GM12878 (cell line): ENCODE results near the gene KIF9. TPM values are rescaled to one million over a fixed set of nuclear protein-coding genes. Genes with fewer than 3 reads are reported as not detected.

ENCODE experiments used
- ATAC-seq: fragments of 200-7000 bp; cut with Tn5 transposase; 3 replicates; pipeline ENCODE4 v1.9.1; 2020; ENCODE audit warnings: mild to moderate bottlenecking, moderate library complexity
- BruUV-seq: library from RNA; stranded (reverse); fragments of 400-500 nt; replicated peaks from 2 replicates; lab custom pipeline; 2021; lab: Mats Ljungman, UMichigan
- CTCF ChIA-PET: fragments of 300-600 bp; sonication (Branson Sonifier 250); formaldehyde crosslinking; extraction: SDS; loops from one replicate; lab custom pipeline; 2021; ENCODE audit warnings: inconsistent platforms; lab: Yijun Ruan, JAX
- POLR2A ChIA-PET: fragments of 350-600 bp; formaldehyde crosslinking; extraction: SDS; loops from one replicate; lab custom pipeline; 2021; ENCODE audit warnings: inconsistent platforms; lab: Charles Lee
- RAD21 ChIA-PET: fragments of 300-600 bp; sonication (Branson Sonifier 250); formaldehyde crosslinking; loops from one replicate; lab custom pipeline; 2023; ENCODE audit warnings: antibody characterized with exemption; ENCODE audit not compliant: unreplicated experiment; lab: Charles Lee
- SMC1A ChIA-PET: fragments of 300-600 bp; sonication (Branson Sonifier 250); formaldehyde crosslinking; loops from one replicate; lab custom pipeline; 2023; ENCODE audit not compliant: unreplicated experiment, uncharacterized antibody; lab: Charles Lee
- DNase-seq: peaks from one replicate; pipeline ENCODE4 v3.0.0-alpha.2; 2011; ENCODE audit warnings: low read depth, low spot score
- FAIRE-seq: peaks from 3 replicates; lab custom pipeline; 2011; peaks lifted over from hg19 to GRCh38; lab: Jason Lieb, UNC
- H2AFZ ChIP-seq: 2 replicates; pipeline ENCODE4 v1.6.0; 2011; ENCODE audit warnings: low read depth, low read length, control low read depth; ENCODE audit not compliant: control insufficient read depth
- H3K27ac ChIP-seq: 2 replicates; pipeline ENCODE4 v1.5.1; 2011; ENCODE audit warnings: control low read depth; ENCODE audit not compliant: control insufficient read depth, insufficient read depth
- H3K27me3 ChIP-seq, 2 experiments: replicated peaks in 1 of 2; 2 replicates each; pipeline versions ENCODE4 v1.6.0 to v1.6.1; 2011; ENCODE audit warnings: low read length in 1 of 2; ENCODE audit not compliant: control insufficient read depth in 2 of 2, insufficient read depth in 2 of 2
- H3K36me3 ChIP-seq, 2 experiments: 2 replicates each; pipeline ENCODE4 v1.5.1; 2011; ENCODE audit warnings: low read length in 1 of 2; ENCODE audit not compliant: control insufficient read depth in 2 of 2, insufficient read depth in 2 of 2
- H3K4me1 ChIP-seq: 2 replicates; pipeline ENCODE4 v1.6.1; 2011; ENCODE audit warnings: mild to moderate bottlenecking, low read length, moderate library complexity, mixed read lengths; ENCODE audit not compliant: control insufficient read depth, insufficient read depth
- H3K4me2 ChIP-seq: 2 replicates; pipeline ENCODE4 v1.6.0; 2011; ENCODE audit warnings: control low read depth; ENCODE audit not compliant: control insufficient read depth, insufficient read depth
- H3K4me3 ChIP-seq: fragments of 200-600 bp; sonication (generic); 2 replicates; pipeline ENCODE4 v1.5.1; 2016
- H3K79me2 ChIP-seq: 2 replicates; pipeline ENCODE4 v1.6.0; 2011; ENCODE audit warnings: low read length; ENCODE audit not compliant: control insufficient read depth, insufficient read depth
- H3K9ac ChIP-seq: 2 replicates; pipeline ENCODE4 v1.8.0; 2011; ENCODE audit warnings: low read length, control low read depth, mixed read lengths; ENCODE audit not compliant: control insufficient read depth, insufficient read depth
- H3K9me3 ChIP-seq: replicated peaks from 3 replicates; pipeline ENCODE4 v1.5.1; 2011; ENCODE audit warnings: mild to moderate bottlenecking, low read length; ENCODE audit not compliant: control insufficient read depth, insufficient read depth
- H4K20me1 ChIP-seq: 2 replicates; pipeline ENCODE4 v1.6.0; 2011; ENCODE audit not compliant: control insufficient read depth, insufficient read depth
- ASH2L ChIP-seq: fragments of 300-600, 200-600 bp; sonication (generic); IDR thresholded peaks from 2 replicates; pipeline ENCODE4 v1.6.1; 2017; ENCODE audit warnings: low read depth, mild to moderate bottlenecking, borderline replicate concordance
- ATF7 ChIP-seq: fragments of 450-650 bp; IDR thresholded peaks from 2 replicates; pipeline ENCODE4 v1.6.1; 2016; ENCODE audit warnings: low read depth, mild to moderate bottlenecking
- CBX3 ChIP-seq: fragments of 200-600 bp; sonication (generic); IDR thresholded peaks from 2 replicates; pipeline ENCODE4 v1.6.1; 2016; ENCODE audit warnings: low read depth, borderline replicate concordance
- CBX5 ChIP-seq: sonication (generic); IDR thresholded peaks from 2 replicates; pipeline ENCODE4 v1.6.1; 2016; ENCODE audit warnings: low read depth, moderate library complexity, mild to moderate bottlenecking, inconsistent platforms
- IKZF2 ChIP-seq, 2 experiments: fragments of 450-650 bp; IDR thresholded peaks; 2 replicates each; pipeline ENCODE4 v1.6.1; 2017; ENCODE audit warnings: mild to moderate bottlenecking in 2 of 2, moderate library complexity in 2 of 2
- JUND ChIP-seq: IDR thresholded peaks from 2 replicates; pipeline ENCODE4 v1.6.1; 2012; ENCODE audit warnings: low read depth, mild to moderate bottlenecking, low read length, improper control_type of control experiment, moderate library complexity
- KDM1A ChIP-seq: fragments of 200-600 bp; sonication (generic); IDR thresholded peaks from 2 replicates; pipeline ENCODE4 v1.6.1; 2016; ENCODE audit warnings: borderline replicate concordance
- MEF2A ChIP-seq: IDR thresholded peaks from 2 replicates; pipeline ENCODE4 v1.6.1; 2011; ENCODE audit warnings: low read depth, mild to moderate bottlenecking, low read length, moderate library complexity; ENCODE audit not compliant: insufficient read depth
- NFXL1 ChIP-seq: fragments of 450-650 bp; IDR thresholded peaks from 2 replicates; pipeline ENCODE4 v1.6.1; 2017; ENCODE audit warnings: antibody characterized with exemption, mild to moderate bottlenecking, borderline replicate concordance
- NR2C2 ChIP-seq: IDR thresholded peaks from 2 replicates; pipeline ENCODE4 v1.6.1; 2011; ENCODE audit warnings: borderline replicate concordance, low read depth; ENCODE audit not compliant: control insufficient read depth, insufficient read length
- SIX5 ChIP-seq: IDR thresholded peaks from 2 replicates; pipeline ENCODE4 v1.6.1; 2011; ENCODE audit warnings: mild to moderate bottlenecking, low read depth, low read length, moderate library complexity; ENCODE audit not compliant: severe bottlenecking
- SUPT20H ChIP-seq: IDR thresholded peaks from 2 replicates; pipeline ENCODE4 v1.6.1; 2011; ENCODE audit warnings: low read depth, mild to moderate bottlenecking, low read length, moderate library complexity, borderline replicate concordance; ENCODE audit not compliant: control insufficient read depth
- TARDBP ChIP-seq: IDR thresholded peaks from 2 replicates; pipeline ENCODE4 v1.6.1; 2016; ENCODE audit warnings: borderline replicate concordance
- USF1 ChIP-seq: IDR thresholded peaks from 2 replicates; pipeline ENCODE4 v1.6.1; 2011; ENCODE audit warnings: borderline replicate concordance, low read depth, mild to moderate bottlenecking, moderate library complexity, mixed read lengths, low read length; ENCODE audit not compliant: insufficient read depth; ENCODE audit errors: extremely low read length
- WGBS: methylation state at CpG from one replicate; pipeline ENCODE4 v1.1.6; 2016; ENCODE audit warnings: low lambda C conversion rate; ENCODE audit not compliant: insufficient replicate concordance, insufficient coverage; ENCODE audit errors: missing lambda C conversion rate; 5-methylcytosine and 5-hydroxymethylcytosine counted together
- in situ Hi-C: fragments of 300-500 bp; cut with MboI; formaldehyde crosslinking; loops from 9 replicates; pipeline ENCODE4 v1.14.3; 2018; ENCODE audit warnings: mixed read lengths
- intact Hi-C: fragments of 100-400 bp; cut with micrococcal nuclease; formaldehyde crosslinking; loops from one replicate; pipeline ENCODE4 v1.14.2; 2022; ENCODE audit not compliant: unreplicated experiment
- polyA plus RNA-seq, 11 experiments: library from polyadenylated mRNA; depleted of rRNA in 4 of 11; unstranded in 6 of 11; stranded (reverse) in 5 of 11; fragments of >200 nt; fragmentation: Nextera tagmentation in 4 of 11; fragmentation: Illumina TruSeq in 1 of 11; extraction: Ambion mirVana in 4 of 11; extraction: Trizol in 1 of 11; gene quantifications; 1 replicate in 1 of 11; 2 replicates in 10 of 11; pipeline versions ENCODE4 v1.2.1 to v1.2.3, GENCODE V29; 2011 to 2016; ENCODE audit warnings: inconsistent platforms in 2 of 11, missing spikeins in 2 of 11, low read depth in 1 of 11
- total RNA-seq, 4 experiments: library from RNA; depleted of rRNA in 3 of 4; stranded (reverse); fragments of >200 nt in 3 of 4; fragmentation: Illumina TruSeq in 1 of 4; extraction: Trizol in 1 of 4; gene quantifications; 2 replicates each; pipeline versions ENCODE4 v1.2.1 to v1.2.3, GENCODE V29; 2013 to 2021
- TF ChIP-seq, protein P1 (sequence below): IDR thresholded peaks from 2 replicates; pipeline ENCODE4 v1.6.1; 2011; ENCODE audit warnings: borderline replicate concordance, low read depth, mild to moderate bottlenecking, moderate library complexity, low read length; ENCODE audit not compliant: insufficient read depth, poor library complexity, severe bottlenecking
- TF ChIP-seq, protein P2 (sequence below): fragments of 450-650 bp; IDR thresholded peaks from 2 replicates; pipeline ENCODE4 v1.6.1; 2014; ENCODE audit warnings: mild to moderate bottlenecking

The KIF9 gene
- total and polyA plus RNA-seq, 10 of the 15 experiments (the other 5 are each of a cell fraction or from before 2014, with no cell fraction given): 3.0 to 10.2 (median 5.9) TPM

- TF ChIP-seq TARDBP (no peak), NR2C2 (no peak), IKZF2 (IDR thresholded peaks at IDR 0.05) (no peak), SIX5 (no peak), ASH2L (no peak), SUPT20H (no peak)
Observed at GRCh38 chr3:47193871-47194859, 88.4 kb downstream of the KIF9 start (continued).

DNA sequence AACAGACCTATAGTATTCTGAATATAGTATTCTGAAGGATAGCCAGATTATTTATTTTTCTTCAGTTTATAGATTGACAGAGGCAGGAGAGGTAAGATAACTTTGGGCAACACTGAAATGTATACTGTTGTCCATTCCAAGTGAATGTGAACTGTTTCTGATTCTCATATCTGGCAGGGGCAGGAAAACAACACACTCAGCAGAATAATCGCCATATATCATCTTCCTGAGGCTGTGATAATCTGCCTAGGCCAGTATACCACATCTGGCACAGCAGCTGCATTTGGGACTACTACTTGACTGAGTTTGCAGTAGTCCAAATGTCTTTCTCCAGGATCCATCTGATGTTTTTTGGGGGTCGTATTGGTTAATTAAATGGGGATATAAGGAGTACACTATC is 96.3 kb downstream of the KIF9 start:
- Histone ChIP-seq H3K27ac (no peak overlapping the region), H3K4me2 (no peak overlapping the region), H3K9ac (no peak overlapping the region), H3K36me3 (no peaks in the 10 kb centered on the region), H2AFZ (no peak overlapping the region), H3K4me1 (no peaks in the 10 kb centered on the region), H4K20me1 (no peaks in the 10 kb centered on the region), H3K9me3 (no peaks in the 10 kb centered on the region), H3K79me2 (no peaks in the 10 kb centered on the region), H3K4me3 (no peak overlapping the region), H3K27me3 (no peaks in the 10 kb centered on the region)
- FAIRE-seq (no peak), ATAC-seq (no peak), DNase-seq (no peak)
- intact Hi-C loops: no loop called here
- in situ Hi-C loops: no loop called here
- ChIA-PET POLR2A (no interaction called here), RAD21 (no interaction called here), SMC1A (no interaction called here), CTCF (interaction anchor here (1.3 kb wide), 1 partner anchor 139 kb away, joined by 5 read pairs; no protein-coding TSS in a partner anchor)
- WGBS: 100% methylated on average over 2 of the region's 2 CpGs
- BruUV-seq: no TSS peak
- TF ChIP-seq NFXL1 (no peak), ATF7 (no peak), CBX5 (no peak), CBX3 (no peak), JUND (no peak), USF1 (no peak), MEF2A (no peak), KDM1A (no peak)
- TF ChIP-seq, protein P1, sequence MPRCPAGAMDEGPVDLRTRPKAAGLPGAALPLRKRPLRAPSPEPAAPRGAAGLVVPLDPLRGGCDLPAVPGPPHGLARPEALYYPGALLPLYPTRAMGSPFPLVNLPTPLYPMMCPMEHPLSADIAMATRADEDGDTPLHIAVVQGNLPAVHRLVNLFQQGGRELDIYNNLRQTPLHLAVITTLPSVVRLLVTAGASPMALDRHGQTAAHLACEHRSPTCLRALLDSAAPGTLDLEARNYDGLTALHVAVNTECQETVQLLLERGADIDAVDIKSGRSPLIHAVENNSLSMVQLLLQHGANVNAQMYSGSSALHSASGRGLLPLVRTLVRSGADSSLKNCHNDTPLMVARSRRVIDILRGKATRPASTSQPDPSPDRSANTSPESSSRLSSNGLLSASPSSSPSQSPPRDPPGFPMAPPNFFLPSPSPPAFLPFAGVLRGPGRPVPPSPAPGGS: no peak
- TF ChIP-seq, protein P2, sequence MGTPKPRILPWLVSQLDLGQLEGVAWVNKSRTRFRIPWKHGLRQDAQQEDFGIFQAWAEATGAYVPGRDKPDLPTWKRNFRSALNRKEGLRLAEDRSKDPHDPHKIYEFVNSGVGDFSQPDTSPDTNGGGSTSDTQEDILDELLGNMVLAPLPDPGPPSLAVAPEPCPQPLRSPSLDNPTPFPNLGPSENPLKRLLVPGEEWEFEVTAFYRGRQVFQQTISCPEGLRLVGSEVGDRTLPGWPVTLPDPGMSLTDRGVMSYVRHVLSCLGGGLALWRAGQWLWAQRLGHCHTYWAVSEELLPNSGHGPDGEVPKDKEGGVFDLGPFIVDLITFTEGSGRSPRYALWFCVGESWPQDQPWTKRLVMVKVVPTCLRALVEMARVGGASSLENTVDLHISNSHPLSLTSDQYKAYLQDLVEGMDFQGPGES: no peak
